Occipital lobe (tissue), 2 donors: ENCODE data around the gene DHX57. TPM values are rescaled to one million over a fixed set of nuclear protein-coding genes. Genes with fewer than 3 reads are reported as not detected.
"Not testable (repeated sequence)": the region's sequence is repeated elsewhere in the genome, so short reads cannot be mapped to it uniquely, and the experiment has no call there.

Experiments
- DNase-seq: peaks from one replicate; lab custom pipeline; 2025; lab: John Stamatoyannopoulos, UW
- total RNA-seq: library from RNA; depleted of rRNA; stranded (reverse); fragments of >200 nt; gene quantifications from one replicate; pipeline ENCODE4 v1.2.3, GENCODE V29; 2014

Gene DHX57
- total RNA-seq, 1 donor from 2014 or later: 46.5 TPM

- no peak for DNase-seq
Observed at GRCh38 chr2:38873763-38874162, 2.0 kb downstream of the DHX57 start.

GRCh38 chr2:38871432-38871831 lies 4.3 kb downstream of the DHX57 start:
- DNase-seq: no peak

GRCh38 chr2:38866773-38867443 lies 8.8 kb downstream of the DHX57 start:
- no peak for DNase-seq

GRCh38 chr2:38863061-38863695 lies 12.6 kb downstream of the DHX57 start:
- no peak for DNase-seq

GRCh38 chr2:38862476-38862875 lies 13.3 kb downstream of the DHX57 start:
- DNase-seq: no peak

GRCh38 chr2:38856165-38856564 lies 19.6 kb downstream of the DHX57 start:
- no peak for DNase-seq

GRCh38 chr2:38850045-38850444 lies 25.7 kb downstream of the DHX57 start:
- no peak for DNase-seq

- DNase-seq: no peak
Observed at GRCh38 chr2:38836791-38837190, 38.9 kb downstream of the DHX57 start.

GRCh38 chr2:38835990-38836389 lies 39.7 kb downstream of the DHX57 start:
- DNase-seq: no peak

- no peak for DNase-seq
Observed at GRCh38 chr2:38835015-38835601, 40.6 kb downstream of the DHX57 start.

GRCh38 chr2:38830526-38831159 lies 45.1 kb downstream of the DHX57 start:
- DNase-seq: no peak

- DNase-seq: no peak
Observed at GRCh38 chr2:38829971-38830370, 45.8 kb downstream of the DHX57 start.

- DNase-seq: no peak
Observed at GRCh38 chr2:38828460-38828859, 47.3 kb downstream of the DHX57 start.

GRCh38 chr2:38827539-38828145 lies 48.1 kb downstream of the DHX57 start:
- DNase-seq: not testable (repeated sequence)

- DNase-seq: no peak
Observed at GRCh38 chr2:38825956-38826355, 49.8 kb downstream of the DHX57 start.

- no peak for DNase-seq
Observed at GRCh38 chr2:38824906-38825305, 50.8 kb downstream of the DHX57 start.

- no peak for DNase-seq
Observed at GRCh38 chr2:38823386-38823785, 52.3 kb downstream of the DHX57 start.

- no peak for DNase-seq
Observed at GRCh38 chr2:38818565-38818964, 57.2 kb downstream of the DHX57 start.

- no peak for DNase-seq
Observed at GRCh38 chr2:38815936-38816335, 59.8 kb downstream of the DHX57 start.

- DNase-seq: no peak
Observed at GRCh38 chr2:38810488-38810887, 65.2 kb downstream of the DHX57 start.

- no peak for DNase-seq
Observed at GRCh38 chr2:38808677-38809076, 67.1 kb downstream of the DHX57 start.

GRCh38 chr2:38806733-38807059 lies 69.0 kb downstream of the DHX57 start:
- no peak for DNase-seq
